Breast epithelium (tissue), 4 donors: ENCODE data around the gene CBX5. TPM values are rescaled to one million over a fixed set of nuclear protein-coding genes. Genes with fewer than 3 reads are reported as not detected.

Experiments used
- DNase-seq, 2 donors: peaks; one replicate each; pipeline ENCODE4 v3.0.0-alpha.2; 2019; ENCODE audit warnings: low spot score in 2 of 2
- H3K27ac ChIP-seq, 2 donors: fragments of 200-600 bp; sonication (generic) in 1 of 2; one replicate each; pipeline ENCODE4 v1.5.1; 2016 to 2019; ENCODE audit warnings: mild to moderate bottlenecking in 1 of 2
- H3K27me3 ChIP-seq, 2 donors: fragments of 200-600 bp; sonication (generic) in 1 of 2; one replicate each; pipeline versions ENCODE4 v1.5.1 to v1.6.0; 2017 to 2019; ENCODE audit warnings: control low read depth in 1 of 2, mild to moderate bottlenecking in 1 of 2
- H3K36me3 ChIP-seq: fragments of 200-600 bp; one replicate; pipeline ENCODE4 v1.5.1; 2019
- H3K4me1 ChIP-seq, 2 donors: fragments of 200-600 bp; sonication (generic); one replicate each; pipeline ENCODE4 v1.5.1; 2016 to 2019; ENCODE audit warnings: control low read depth in 1 of 2
- H3K4me3 ChIP-seq, 3 donors: fragments of 200-600 bp; sonication (generic); 1 replicate in 2 of 3; 2 replicates in 1 of 3; pipeline ENCODE4 v1.5.1; 2016 to 2019; ENCODE audit warnings: mild to moderate bottlenecking in 3 of 3, moderate library complexity in 2 of 3
- H3K9me3 ChIP-seq, 2 donors: fragments of 200-600 bp; sonication (generic) in 1 of 2; one replicate each; pipeline ENCODE4 v1.5.1; 2016 to 2019; ENCODE audit warnings: control low read depth in 1 of 2
- CTCF ChIP-seq, 3 donors: fragments of 450-650 bp; IDR thresholded peaks; one replicate each; pipeline ENCODE4 v1.5.1; 2016 to 2017; ENCODE audit warnings: antibody characterized with exemption in 3 of 3, mild to moderate bottlenecking in 3 of 3, moderate library complexity in 3 of 3
- POLR2A ChIP-seq: fragments of 450-650 bp; IDR thresholded peaks from one replicate; pipeline ENCODE4 v1.6.1; 2016; ENCODE audit warnings: antibody characterized with exemption, mild to moderate bottlenecking, moderate library complexity
- POLR2AphosphoS5 ChIP-seq, 3 donors: sonication (generic); formaldehyde crosslinking; IDR thresholded peaks; one replicate each; pipeline ENCODE4 v1.6.1; 2017; ENCODE audit warnings: antibody characterized with exemption in 3 of 3
- intact Hi-C: fragments of 100-400 bp; cut with DNase I; formaldehyde crosslinking; loops from one replicate; pipeline ENCODE4 v1.15.1; 2023; ENCODE audit warnings: low total_unique reads
- total RNA-seq, 3 donors: library from RNA; depleted of rRNA; stranded (reverse); fragments of >200 nt; gene quantifications; one replicate each; pipeline ENCODE4 v1.1.0, GENCODE V29; 2016

The CBX5 gene
- total RNA-seq, 3 donors from 2014 or later: 22.4 to 45.8 (median 31.8) TPM

- Histone ChIP-seq H3K27ac (no peak overlapping the region), H3K27me3 (no peaks in the 10 kb centered on the region), H3K9me3 (no peaks in the 10 kb centered on the region), H3K4me3 (no peak overlapping the region), H3K4me1 (no peaks in the 10 kb centered on the region), H3K36me3 (peaks cover 5% of the 10 kb centered on the region)
- no peak for TF ChIP-seq CTCF (IDR thresholded peaks at IDR 0.05)
- no peak for TF ChIP-seq POLR2AphosphoS5 (IDR thresholded peaks at IDR 0.05)
- TF ChIP-seq POLR2A: no peak
- no peak for DNase-seq
- intact Hi-C loops: no loop called here
Measured at GRCh38 chr12:54246011-54246641, 33.8 kb downstream of the CBX5 start.

DNA sequence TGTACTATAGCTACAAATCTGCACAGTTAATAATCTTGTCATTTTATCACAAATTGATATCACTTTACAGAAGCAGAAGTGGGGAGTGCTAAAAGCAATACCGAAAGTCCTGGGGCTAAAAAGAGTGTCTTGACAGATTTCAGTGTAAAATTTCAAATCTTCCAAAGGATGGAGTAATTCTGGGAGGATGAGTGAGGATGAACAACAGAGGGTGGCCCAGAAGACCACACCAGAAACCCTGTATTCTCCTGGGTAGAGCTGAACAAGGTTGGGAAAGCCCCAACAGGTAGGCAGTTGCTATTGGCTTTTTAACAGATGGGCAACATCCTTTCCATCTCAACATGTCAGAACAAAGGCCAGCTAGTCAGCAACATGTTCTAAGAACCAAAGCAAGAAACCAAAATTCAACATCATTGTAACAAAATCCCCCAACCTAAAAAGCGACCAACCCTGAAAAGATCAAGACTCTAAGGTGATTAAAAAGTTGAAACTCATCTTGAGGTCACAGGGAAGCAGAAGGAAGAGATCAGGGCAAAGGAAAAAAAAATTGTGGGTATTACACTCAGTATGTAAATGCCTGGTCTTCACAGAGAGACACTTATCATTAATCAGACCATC is 38.8 kb downstream of the CBX5 start:
- Histone ChIP-seq H3K27ac (no peak overlapping the region), H3K4me3 (no peak overlapping the region), H3K36me3 (peaks cover 5% of the 10 kb centered on the region), H3K9me3 (no peaks in the 10 kb centered on the region), H3K27me3 (no peaks in the 10 kb centered on the region), H3K4me1 (no peaks in the 10 kb centered on the region)
- intact Hi-C loops: no loop called here
- no peak for TF ChIP-seq POLR2A
- no peak for TF ChIP-seq POLR2AphosphoS5 (IDR thresholded peaks at IDR 0.05)
- no peak for TF ChIP-seq CTCF (IDR thresholded peaks at IDR 0.05)
- no peak for DNase-seq

DNA sequence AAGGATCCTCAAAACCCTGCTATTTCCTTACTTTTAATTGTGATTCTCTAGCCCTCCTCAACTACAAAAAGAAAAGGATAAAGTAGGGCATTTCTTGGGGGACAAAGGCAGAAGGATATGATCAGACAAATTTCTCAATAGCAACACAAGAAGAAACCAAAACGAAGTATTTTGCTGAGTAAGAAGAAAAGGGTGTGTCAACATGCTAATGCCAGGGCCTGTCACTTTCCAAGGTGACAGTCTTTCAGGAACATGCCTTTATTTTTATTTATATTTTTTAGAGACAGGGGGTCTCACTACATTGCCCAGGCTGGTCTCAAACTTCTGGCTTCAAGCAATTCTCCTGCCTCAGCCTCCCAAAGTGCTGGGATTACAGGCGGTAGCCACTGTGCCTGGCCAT is 39.8 kb downstream of the CBX5 start:
- intact Hi-C loops: no loop called here
- no peak for DNase-seq
- Histone ChIP-seq H3K9me3 (no peaks in the 10 kb centered on the region), H3K4me1 (no peaks in the 10 kb centered on the region), H3K4me3 (no peak overlapping the region), H3K27me3 (no peaks in the 10 kb centered on the region), H3K27ac (no peak overlapping the region), H3K36me3 (peaks cover 5% of the 10 kb centered on the region)
- no peak for TF ChIP-seq POLR2A
- no peak for TF ChIP-seq POLR2AphosphoS5 (IDR thresholded peaks at IDR 0.05)
- no peak for TF ChIP-seq CTCF (IDR thresholded peaks at IDR 0.05)

DNA sequence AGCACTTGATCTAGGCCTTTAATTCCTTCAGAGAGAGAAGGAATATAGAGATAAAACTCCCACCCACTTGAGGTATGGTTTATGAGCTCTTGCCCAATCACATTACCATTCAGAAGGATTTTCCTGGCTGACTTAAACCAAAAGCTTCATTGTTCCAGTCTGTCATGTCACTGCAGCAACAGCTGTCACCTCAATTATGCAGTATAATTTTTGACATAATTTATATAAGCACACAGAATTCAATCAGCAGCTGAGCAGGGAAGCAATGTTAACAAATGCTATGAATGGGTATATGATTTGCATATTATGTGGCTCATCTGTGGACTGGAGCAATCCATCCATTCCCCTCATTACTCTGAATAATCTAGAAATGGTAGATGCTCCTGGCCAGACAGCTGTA is 40.3 kb downstream of the CBX5 start:
- no peak for DNase-seq
- Histone ChIP-seq H3K36me3 (peaks cover 5% of the 10 kb centered on the region), H3K27ac (no peak overlapping the region), H3K4me1 (no peaks in the 10 kb centered on the region), H3K27me3 (no peaks in the 10 kb centered on the region), H3K9me3 (no peaks in the 10 kb centered on the region), H3K4me3 (no peak overlapping the region)
- no peak for TF ChIP-seq CTCF (IDR thresholded peaks at IDR 0.05)
- TF ChIP-seq POLR2A: no peak
- TF ChIP-seq POLR2AphosphoS5 (IDR thresholded peaks at IDR 0.05): no peak
- intact Hi-C loops: no loop called here

DNA sequence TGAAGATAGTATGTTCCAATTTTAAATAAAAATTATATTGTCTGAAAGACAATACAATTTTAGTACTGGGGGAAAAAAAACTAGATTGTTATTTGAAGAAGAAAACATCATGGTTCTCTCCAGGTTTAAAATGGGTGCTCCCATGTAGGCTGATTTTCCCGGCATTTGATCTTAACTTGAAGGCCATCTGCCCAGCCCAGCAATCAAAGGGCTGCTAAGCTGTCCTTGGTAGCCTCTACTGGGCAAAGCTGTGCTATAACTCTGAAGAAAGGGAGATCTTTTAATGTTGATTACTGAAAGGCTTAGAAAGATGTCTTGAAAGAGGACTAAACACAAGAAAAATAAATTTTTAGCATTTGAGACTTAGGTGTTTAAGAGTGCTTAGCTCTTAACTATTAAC is 41.4 kb downstream of the CBX5 start:
- DNase-seq: no peak
- H3K4me1 ChIP-seq: no peaks in the 10 kb centered on the region
- TF ChIP-seq POLR2A (no peak), CTCF (IDR thresholded peaks at IDR 0.05) (no peak), POLR2AphosphoS5 (IDR thresholded peaks at IDR 0.05) (no peak)
- H3K27ac ChIP-seq: no peak overlapping the region
- no peak overlapping the region for H3K4me3 ChIP-seq
- H3K36me3 ChIP-seq: peaks cover 5% of the 10 kb centered on the region
- H3K27me3 ChIP-seq: no peaks in the 10 kb centered on the region
- H3K9me3 ChIP-seq: no peaks in the 10 kb centered on the region
- intact Hi-C loops: no loop called here
